HL-60 (cell line): ENCODE data around the gene BLMH.

ENCODE experiments used
- GABPA ChIP-seq: IDR thresholded peaks from 2 replicates; pipeline ENCODE4 v1.6.1; 2012; ENCODE audit warnings: low read depth
- POLR2AphosphoS5 ChIP-seq: IDR thresholded peaks from 2 replicates; pipeline ENCODE4 v1.6.1; 2012; ENCODE audit warnings: low read depth
- REST ChIP-seq: IDR thresholded peaks from 2 replicates; pipeline ENCODE4 v1.6.1; 2012; ENCODE audit warnings: low read depth; ENCODE audit not compliant: insufficient replicate concordance
- TF ChIP-seq, protein P1 (sequence below): IDR thresholded peaks from one replicate; pipeline ENCODE4 v1.5.1; 2011; ENCODE audit warnings: low read length, control low read depth, inconsistent platforms; ENCODE audit not compliant: insufficient read depth

DNA sequence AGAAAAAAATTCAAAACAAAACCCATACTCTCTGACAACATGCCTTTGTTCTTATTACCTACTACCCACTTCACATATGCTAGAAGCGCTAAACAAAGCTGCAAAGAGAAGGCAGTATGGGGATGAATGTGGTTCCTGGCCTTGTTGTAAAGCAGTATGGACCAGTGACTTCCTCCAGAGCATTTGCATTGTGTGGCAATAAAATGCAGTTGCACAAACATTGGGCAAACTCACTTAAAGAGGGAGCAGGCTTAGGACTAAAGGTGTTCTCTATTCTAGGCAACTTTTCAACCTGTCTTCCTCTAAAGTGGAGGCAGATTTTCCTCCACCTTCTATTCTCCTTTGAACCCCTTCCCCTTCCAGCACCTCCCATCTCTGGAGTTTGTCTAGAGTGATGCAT, 25.0 kb upstream of the BLMH start:
- TF ChIP-seq, protein P1, sequence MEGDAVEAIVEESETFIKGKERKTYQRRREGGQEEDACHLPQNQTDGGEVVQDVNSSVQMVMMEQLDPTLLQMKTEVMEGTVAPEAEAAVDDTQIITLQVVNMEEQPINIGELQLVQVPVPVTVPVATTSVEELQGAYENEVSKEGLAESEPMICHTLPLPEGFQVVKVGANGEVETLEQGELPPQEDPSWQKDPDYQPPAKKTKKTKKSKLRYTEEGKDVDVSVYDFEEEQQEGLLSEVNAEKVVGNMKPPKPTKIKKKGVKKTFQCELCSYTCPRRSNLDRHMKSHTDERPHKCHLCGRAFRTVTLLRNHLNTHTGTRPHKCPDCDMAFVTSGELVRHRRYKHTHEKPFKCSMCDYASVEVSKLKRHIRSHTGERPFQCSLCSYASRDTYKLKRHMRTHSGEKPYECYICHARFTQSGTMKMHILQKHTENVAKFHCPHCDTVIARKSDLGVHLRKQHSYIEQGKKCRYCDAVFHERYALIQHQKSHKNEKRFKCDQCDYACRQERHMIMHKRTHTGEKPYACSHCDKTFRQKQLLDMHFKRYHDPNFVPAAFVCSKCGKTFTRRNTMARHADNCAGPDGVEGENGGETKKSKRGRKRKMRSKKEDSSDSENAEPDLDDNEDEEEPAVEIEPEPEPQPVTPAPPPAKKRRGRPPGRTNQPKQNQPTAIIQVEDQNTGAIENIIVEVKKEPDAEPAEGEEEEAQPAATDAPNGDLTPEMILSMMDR, result no peak
- TF ChIP-seq REST (no peak), POLR2AphosphoS5 (no peak), GABPA (no peak)
